GM21737 (cell line): Measurements from ENCODE around the gene PAX8.

ENCODE experiments used
- ATAC-seq: cut with Tn5 transposase; IDR thresholded peaks from one replicate; pipeline ENCODE4 v1.9.1; 2021; ENCODE audit warnings: mild to moderate bottlenecking, moderate library complexity; ENCODE audit not compliant: unreplicated experiment

Gene PAX8

DNA sequence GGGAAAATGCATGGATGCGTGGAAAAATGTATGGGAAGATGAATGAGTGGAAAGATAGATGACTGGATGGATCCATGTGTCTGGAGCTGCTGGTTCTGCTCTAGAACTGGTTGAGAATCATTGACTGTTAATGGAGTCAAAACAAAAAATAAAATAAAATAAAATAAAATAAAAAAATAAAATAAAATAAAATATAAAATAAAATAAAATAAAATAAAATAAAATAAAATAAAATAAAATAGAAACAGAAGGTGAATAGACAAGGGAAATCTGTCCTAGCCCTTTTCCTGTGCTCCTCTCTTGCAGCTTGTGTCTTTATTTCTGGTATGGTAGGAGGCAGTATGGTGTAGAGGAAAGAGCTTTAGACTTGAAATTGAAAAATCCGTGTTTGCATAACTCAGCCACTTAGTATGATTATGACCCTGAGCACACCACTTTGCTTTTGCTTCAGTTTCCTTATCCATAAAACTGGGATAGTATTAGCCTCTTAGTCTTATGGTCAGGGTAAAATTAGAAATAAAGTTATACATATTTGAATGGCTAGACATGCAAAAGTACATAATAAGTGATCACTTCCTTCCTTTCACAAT is 54.0 kb downstream of the PAX8 start:
- no peak for ATAC-seq

DNA sequence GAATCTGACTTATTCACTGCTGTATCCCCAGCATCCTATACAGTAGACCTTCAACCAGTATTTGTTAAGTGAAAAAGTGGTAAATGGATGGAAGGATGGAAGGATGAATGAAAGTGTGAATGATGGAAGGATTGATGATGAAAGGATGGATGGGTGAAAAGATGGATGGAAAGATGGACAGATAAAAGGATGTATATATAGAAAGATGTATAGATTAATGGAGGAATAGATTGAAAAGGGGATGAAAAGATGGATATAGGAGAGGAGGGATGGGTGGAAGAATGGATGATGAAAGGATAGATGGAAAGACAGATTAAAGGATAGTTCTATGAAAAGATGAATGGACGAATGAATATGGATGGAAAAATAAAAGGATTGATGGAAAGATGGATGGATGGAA is 54.9 kb downstream of the PAX8 start:
- ATAC-seq, result no peak

DNA sequence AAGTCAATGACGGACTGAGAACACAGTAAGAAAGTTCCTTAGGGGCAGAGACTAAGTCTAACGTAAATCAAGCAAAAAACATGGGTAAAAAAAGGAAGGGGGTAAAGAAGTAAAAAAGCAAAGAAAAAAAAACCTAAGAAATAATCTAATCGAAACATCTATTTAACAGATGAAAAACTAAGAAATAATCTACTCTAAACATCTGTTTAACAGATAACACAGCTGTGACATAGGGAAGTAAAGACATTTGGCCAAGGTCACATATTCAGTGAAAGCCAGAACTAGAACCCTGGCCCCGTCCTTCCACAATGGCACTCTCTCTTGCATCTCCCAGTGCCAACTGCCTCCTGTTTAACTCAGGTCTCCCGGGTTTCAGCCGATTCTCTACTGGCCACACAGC is 56.9 kb downstream of the PAX8 start:
- no peak for ATAC-seq

DNA sequence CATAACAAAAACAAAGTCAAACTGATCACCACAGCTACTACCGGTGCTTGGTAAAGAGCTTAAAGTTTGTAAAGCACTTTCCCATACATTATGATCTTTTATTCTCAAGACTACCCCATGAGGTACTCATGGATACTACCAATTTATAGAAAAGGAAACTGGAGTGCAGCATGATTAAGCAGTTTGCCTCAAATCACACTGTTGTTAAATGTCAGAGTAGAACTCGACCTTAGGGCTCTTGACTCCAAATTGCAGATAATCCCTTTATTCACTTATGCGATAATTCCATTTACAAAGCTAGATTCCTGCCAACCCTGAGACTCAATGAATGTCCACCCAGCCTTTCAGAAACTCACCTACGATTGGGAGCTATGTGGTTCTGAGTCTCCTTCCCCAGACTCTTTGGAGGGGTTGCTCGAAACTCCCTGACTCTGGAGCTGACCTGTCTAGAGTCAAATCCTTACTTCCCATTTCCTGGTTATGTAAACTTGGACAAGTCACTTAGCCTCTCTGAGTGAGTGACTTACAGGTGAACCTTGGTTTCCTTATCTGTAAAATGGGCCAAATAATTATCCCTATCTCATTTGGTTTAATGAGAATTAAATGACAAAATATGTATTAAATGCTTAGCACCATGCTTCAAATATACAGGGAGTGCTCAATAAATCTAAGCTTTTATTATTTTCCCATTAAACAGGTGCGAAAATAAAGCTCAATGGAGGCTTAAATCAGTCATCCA is 57.6 kb downstream of the PAX8 start:
- no peak for ATAC-seq

DNA sequence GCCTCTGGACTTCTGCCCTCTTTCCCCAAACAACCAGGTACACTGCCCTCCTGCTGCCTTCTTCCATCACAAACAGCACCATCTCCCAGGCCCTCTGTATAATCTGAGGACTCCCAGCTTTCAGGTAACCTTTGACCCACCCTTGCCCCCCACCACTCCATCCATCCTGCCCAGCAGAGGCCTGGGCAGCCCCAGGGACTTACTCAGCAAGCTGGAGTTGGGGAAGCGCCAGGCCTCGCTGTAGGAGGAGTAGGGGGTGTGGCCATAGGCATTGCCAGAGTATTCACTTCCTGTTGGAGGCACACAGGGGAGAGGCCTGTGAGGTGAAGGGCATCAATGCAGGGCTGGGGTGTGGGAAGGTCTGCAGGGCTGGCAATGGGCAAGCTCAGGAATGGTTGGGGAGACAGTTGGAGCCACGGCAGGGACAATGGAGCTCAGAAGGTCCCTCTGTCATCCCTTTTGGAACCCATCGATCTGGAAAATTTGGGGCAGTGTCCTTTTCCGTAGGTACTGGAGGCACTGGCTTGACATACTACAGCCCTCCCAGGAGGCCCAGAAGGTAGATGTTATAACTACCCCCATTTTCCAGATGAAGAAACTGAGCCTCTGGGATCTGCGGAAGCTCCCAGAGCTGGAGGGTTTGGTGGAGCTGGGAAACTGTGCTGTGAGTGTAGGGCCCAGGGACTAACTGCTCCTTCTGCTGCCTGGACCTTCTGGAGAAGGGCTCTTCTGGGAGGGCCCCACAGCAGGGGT is 58.7 kb downstream of the PAX8 start:
- ATAC-seq, result no peak

DNA sequence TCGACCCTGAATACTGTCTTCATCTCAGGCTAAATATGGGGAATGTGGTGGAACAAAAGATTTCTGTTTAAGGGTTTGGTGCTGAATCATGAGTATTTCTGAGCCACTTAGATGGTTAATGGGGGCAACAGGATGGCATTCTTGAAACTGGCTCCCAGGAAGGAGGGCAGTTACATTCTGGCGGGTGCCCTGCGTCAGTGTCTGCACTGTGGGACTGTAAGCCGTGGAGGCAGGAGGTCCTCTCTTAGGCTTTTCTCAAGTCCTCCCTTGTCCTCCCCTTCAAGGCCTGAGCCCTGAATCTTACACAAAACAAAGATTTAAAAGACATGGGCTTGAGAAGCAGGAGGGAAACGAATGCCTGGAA is 59.2 kb downstream of the PAX8 start:
- ATAC-seq, result no peak

DNA sequence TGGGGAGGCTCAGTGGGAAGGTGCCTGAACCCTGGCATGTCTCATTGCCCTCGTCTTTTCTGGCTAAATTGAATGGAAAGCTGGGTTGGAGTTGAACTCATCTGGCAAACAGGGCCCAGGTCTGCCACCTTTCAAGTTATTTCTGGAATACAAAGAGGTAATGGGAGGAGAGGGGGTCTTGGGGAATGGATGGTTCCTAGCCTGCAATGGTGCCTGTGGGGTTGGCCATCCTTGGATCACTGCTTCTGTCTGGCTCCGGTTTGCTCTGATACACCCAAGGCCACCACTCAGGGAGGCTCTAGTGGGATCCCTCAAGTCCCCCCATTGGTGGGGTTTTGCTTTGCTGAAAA is 59.7 kb downstream of the PAX8 start:
- ATAC-seq, result no peak

DNA sequence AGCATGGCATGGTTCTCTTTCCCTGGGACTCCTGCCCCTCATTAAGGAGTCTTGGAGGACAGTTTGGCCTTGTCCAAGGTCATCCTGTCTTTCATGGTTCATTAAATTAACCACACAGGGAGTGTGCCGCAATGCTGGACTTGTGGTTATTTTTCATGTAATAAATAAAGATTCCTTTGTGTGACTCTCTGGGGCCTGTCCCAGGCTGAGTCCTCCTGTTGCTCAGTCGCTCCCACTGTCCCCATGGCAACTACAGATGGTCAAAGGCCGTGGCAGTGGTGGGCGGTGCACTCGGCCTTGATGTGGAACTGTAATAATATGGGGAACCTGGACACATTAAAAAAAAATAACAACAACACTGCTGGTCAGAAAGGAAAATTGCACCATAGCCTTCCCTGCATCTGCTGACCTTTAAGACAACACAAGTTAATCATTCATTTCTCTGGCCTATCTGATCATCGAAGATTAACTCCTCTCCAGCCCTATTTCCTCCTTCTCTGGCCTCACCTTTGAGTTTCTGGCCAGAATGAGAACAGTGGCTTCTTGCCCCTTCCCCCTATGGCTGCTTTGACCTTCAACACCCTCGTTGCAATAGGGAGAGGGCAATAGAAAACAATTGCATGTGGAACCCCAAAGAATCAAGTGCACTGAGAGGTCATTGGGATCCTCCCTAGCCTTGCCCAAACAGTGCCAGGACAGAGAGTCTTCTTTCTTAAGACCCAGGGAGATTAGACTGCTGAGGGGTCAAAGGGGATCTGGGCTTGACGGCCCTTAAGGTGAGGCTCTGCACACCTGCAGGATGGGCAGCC is 60.2 kb downstream of the PAX8 start:
- ATAC-seq, result no peak

DNA sequence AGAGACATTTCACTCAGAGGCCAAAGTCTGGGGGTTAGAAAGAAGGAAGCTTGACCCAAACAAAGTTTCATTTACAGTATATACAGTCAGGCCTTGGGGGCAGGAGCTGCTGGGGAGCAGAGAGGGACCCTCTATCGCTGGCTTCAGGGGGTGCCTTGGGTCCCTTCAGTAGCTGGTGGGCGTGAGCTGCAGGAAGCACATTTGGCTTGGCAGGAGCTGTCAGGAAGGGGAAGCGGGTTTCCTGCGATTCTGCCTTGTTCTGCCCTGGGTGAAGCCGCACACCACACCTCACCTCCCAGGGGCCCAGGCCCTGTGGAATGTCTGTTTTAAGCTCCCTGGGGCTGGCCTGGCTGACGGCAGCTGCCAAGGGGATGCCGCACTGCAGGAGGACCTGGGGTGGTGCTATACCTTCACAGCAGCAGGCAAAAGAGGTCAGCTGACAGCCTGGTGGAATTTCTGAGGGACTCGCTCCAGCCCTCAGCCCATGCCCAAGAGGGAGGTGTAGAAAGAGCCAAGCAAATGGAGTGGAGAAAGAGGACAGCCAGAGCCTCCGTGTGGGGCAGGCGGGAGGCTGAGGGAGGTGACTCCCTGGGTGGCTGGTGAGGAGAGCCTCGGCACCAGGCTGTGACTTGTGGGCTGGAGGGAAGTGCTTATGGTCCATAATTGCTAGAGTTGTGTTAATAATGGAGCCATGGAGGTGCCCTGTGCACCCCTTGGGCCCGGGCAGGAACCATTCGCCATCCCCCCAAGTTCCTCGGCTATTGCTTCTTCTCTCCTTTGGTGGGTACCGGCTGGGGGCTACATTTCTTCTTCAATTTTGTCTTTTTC is 61.1 kb downstream of the PAX8 start:
- ATAC-seq, result no peak

DNA sequence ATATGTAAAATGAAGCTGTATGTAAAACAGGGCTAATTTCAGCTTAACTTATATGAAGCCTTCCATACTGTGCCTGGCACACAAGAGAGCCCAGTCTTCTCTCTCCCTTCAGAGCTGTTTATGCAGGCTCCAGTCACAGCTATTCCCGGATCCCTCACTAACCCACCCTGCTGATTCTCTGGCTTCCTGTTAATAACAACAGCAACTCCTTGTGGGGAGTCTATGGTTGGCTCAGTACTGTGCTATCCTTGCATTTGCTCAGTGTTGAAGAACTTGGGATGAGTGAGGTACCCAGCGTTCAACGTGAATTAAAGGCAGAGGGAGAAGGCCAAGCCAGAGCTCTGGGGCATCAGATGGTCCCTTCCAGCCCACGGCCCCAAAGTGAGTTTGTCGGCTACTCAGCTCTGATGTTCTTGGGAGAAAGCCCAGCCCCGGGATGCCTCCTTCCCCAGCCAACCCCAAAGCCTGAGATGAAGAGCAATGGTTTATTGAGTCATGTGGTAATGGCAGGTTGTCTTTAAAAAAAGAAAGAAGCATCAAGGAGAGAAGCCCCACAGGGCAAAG is 61.7 kb downstream of the PAX8 start:
- no peak for ATAC-seq

DNA sequence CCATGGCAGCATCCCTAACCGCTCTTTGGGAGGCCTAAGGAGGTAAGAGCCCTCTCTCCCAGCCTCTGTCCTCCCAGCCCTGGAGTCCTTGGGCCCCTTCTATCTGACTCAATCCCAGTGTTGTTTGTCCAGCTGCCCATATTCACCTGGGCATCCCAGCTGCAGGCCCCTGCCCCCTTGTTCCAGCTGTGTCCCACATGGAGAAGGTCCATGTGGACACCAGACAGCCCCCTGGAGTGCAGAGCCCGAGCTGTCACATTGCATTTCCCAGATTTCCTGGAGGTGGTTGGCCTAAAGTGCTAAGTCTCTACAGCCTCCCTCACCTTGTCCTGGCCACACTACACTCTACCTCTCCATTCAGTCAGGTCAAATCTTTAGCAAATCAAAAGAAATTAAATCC is 62.4 kb downstream of the PAX8 start:
- ATAC-seq, result no peak

DNA sequence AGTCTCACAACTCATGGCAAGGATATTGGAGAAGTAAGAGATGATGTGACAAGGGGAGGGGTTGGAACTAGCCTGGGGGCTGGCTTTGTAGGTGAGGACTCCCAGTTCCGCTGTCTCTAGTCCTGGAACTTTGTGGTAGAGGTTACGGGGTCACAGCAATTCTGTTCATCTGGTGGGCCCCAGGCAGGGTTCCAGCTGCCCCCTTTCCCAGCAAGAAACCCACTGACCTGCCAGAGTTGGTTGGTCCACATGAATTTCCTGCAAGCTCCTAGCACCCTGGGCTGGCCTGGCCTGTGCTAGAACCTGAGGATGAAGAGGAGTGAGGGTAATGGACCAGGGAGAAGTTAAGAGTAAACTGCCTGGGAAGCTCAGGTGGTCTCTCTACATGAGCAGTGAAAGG is 63.7 kb downstream of the PAX8 start:
- no peak for ATAC-seq

DNA sequence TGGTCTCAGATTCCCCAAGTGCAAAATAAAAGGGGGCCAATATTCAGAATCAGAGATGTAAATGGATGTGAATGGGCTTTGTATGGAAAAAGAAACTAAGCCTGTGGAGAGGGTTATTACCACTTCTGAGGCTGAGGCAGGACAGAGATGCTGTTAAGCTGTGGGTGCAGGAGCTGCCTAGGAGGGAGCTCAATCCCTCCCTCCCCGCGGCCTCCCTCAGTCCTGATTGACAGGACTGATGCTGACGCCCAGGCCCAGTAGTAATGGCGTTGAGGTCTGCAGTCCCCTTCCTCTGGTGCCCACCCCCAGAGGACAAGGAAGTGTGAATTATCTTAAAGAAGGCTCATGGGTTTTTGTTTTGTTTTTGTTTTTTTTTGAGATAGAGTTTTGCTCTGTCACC is 64.6 kb downstream of the PAX8 start:
- no peak for ATAC-seq

DNA sequence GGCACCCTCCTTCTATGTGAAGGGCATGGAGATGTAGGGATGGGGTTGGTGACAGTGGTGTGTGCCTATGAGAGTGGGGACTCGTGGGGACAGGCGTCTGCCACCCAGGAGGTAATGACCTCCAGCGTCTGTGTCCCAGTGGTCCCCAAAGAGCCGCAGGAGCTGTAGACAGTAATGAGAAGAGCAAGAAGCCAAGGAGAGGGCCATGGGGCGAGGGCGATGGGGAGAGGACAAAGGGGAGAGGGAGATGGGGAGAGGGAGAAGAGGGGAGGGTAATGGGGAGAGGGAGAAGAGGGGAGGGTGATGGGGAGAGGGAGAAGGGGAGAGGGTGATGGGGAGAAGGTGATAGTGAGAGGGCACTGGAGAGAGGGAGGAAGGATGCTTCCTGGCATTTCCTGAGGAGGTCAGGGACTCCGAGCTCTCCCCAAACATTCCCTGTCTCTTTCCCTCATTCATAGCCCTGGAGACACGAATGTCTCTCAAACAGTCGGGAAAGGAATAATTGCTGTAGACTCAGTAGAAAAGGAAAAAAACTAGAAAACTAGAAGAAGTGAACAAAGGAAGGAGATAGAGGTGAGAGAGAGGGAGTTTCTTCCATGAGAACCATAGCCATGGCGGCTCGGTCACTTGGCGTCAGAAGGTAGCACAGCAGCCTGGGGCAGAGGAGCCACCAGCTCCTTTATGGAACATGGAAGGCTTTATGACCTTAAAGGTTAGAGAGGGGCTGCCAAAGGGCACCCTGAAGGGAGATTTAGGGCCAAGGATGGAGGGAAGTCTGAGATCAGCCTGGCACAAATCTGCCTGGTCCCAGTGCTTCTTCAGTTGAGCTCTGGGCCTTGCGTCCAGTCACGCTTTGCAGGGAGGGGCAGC is 65.4 kb downstream of the PAX8 start:
- ATAC-seq, result no peak

DNA sequence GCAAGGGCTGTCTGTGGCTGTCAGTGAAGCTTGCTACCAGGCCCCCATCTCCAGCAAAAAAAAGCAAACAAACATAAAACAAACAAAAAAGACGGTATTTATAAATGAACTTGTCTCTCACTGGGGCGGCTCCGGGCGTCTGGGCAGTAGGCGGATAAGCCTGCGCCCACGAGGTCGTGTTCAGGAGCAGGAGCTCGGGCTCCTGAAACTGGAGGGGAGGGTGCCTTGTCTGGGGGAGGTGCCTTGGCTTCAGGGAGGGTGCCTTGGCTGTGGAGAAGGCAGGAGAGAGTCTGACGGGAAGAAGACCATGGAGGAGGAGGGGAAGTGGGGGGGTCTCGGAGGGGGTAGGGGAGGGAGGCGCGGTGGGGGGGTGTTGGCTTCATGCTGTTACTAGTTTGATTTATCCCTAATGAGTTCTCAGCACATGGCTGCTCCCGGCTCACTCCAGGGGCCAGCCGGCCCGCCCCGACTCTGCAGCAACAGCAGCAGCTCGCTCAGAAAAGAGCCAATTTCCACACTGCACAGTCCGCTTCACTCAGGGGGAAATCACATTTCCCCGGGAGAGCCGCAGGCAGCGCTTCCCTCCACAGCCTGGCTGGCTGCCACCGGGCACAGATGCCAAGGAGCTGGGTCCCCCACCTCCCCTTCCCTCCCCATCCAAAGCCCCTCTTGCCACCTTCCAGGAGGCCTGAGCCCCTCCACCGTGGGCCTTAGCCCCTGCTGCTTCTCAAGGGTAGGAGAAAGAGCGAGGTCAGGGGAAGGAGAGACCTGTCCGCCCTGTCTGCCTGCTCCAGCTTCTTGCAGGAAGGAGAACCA is 66.3 kb downstream of the PAX8 start:
- no peak for ATAC-seq

DNA sequence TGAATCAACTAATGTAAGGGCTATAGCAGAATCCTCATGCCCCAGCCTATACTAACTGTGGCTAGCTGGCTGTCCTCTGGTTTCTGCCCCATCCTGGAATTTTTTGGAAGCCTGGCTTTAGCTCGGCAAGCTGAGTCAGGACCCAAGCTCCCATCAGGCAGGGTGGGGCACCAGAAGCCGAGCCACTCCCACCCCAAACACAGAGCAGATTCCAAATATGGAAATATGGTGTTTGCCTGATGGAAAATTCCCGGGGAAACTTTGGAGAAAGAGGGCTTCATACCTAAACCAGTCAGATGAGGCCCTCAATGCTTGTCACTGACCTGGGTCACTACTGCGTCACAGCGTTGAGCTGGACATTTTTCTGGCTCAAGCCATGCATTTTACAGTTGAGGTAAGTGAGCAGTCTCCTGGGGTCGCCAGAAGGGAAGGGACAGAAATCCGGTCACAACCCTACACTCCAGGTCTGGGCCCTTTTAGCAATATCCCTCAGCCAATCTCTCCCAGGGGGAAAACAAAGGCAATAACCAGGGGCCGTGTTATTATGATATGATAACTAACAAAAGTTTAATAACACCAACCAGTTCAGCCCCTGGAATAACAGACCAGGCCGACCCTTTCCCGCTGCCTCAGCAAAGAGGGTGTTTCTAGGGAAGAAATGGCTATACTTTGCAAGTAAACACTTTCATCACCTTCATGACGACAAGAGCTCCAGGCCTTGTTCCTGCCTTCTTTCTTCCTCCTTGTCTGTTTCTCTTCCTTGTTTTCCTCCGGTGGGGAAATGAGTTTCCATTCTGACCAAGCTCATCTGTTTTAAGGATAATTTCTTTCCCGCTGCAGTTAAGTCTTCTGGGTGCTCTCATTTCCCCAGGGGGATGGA is 67.3 kb downstream of the PAX8 start:
- ATAC-seq, result no peak

DNA sequence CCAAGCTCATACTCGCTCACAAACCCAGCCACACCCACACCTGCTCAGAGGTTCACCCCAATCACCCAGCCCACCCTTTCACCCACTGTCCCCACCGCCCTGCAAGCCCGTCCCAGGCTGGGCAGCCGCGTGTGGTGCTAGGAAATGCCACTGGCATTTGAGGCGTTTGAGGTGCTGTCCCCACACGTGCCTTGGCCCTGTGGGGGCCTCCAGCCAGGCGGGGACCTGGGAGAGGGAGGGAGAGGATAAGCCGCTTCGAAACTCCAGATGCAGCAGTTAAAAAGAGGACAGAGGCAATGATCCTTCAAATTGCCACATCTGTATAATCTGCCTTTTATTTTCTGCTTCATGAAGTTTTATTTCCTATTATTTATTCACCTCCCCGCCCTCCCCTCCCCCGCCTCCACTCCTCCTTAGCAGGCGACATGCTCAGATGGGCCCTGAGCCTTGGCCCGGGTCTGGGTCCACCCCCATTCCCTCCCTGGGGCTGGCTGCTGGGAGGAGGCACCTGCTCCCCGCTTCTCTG is 69.0 kb downstream of the PAX8 start:
- ATAC-seq, result no peak
